ENCODE measurements around the gene PLPP4. TPM values are rescaled to one million over a fixed set of nuclear protein-coding genes. Genes with fewer than 3 reads are reported as not detected.
A peak's percentile ranks its signal among the peaks of the same experiment; 100 is the strongest.

PLPP4 gene
- total RNA-seq, 8 experiments from 2014 or later: 0.23 to 11.9 (median 0.62) TPM

GRCh38 chr10:120600871-120601649 is 144.0 kb downstream of the PLPP4 start:
- WGBS, 10 experiments: 47 to 92% (median 80%) methylated on average over 2 to 11 of the region's 12 CpGs; no CpG with 5 or more reads in 3 of the 10 experiments
- in situ Hi-C loops (cut with MboI; ENCODE audit: low pct_unique_long_range_greater_than_20kb in 2 of 9, low sequenced_read_pairs in 9 of 9, unreplicated experiment in 9 of 9): no loop called here
- H3K4me1 ChIP-seq (replicated peaks in 1 of 2): no peaks in the 10 kb centered on the region
- ATAC-seq (replicated peaks in 6 of 8): peak in 6 of 8 experiments; percentile 44 to 94 (median 71)
- H3K27ac ChIP-seq: no peak overlapping the region
- no peak overlapping the region for H3K4me3 ChIP-seq

- no peak for ATAC-seq (replicated peaks in 6 of 8)
- no peak overlapping the region for H3K27ac ChIP-seq
- no peak overlapping the region for H3K4me3 ChIP-seq
- in situ Hi-C loops (cut with MboI; ENCODE audit: low pct_unique_long_range_greater_than_20kb in 2 of 9, low sequenced_read_pairs in 9 of 9, unreplicated experiment in 9 of 9): no loop called here
- no peaks in the 10 kb centered on the region for H3K4me1 ChIP-seq (replicated peaks in 1 of 2)
- WGBS, 10 experiments: 29 to 100% (median 83%) methylated on average over 1 to 2 of the region's 2 CpGs; no CpG with 5 or more reads in 5 of the 10 experiments
Observed at GRCh38 chr10:120601999-120602398, 145.0 kb downstream of the PLPP4 start.

GRCh38 chr10:120605410-120605809 is 148.4 kb downstream of the PLPP4 start:
- peak in 3 of 8 experiments; percentile 66 to 70 (median 68) for ATAC-seq (replicated peaks in 6 of 8)
- Histone ChIP-seq H3K4me1 (replicated peaks in 1 of 2) (no peaks in the 10 kb centered on the region), H3K4me3 (no peak overlapping the region), H3K27ac (no peak overlapping the region)
- in situ Hi-C loops (cut with MboI; ENCODE audit: low pct_unique_long_range_greater_than_20kb in 2 of 9, low sequenced_read_pairs in 9 of 9, unreplicated experiment in 9 of 9): no loop called here
- 31 to 95% (median 40%) methylated on average over 1 to 3 of the region's 3 CpGs; no CpG with 5 or more reads in 1 of the 10 experiments for WGBS, 10 experiments

- no peak for ATAC-seq (replicated peaks in 6 of 8)
- Histone ChIP-seq H3K27ac (no peak overlapping the region), H3K4me1 (replicated peaks in 1 of 2) (no peaks in the 10 kb centered on the region), H3K4me3 (no peak overlapping the region)
- 49 to 98% (median 76%) methylated on average over 1 to 5 of the region's 5 CpGs for WGBS, 10 experiments
- in situ Hi-C loops (cut with MboI; ENCODE audit: low pct_unique_long_range_greater_than_20kb in 2 of 9, low sequenced_read_pairs in 9 of 9, unreplicated experiment in 9 of 9): no loop called here
Observed at GRCh38 chr10:120606051-120606764, 149.2 kb downstream of the PLPP4 start.

GRCh38 chr10:120607016-120607709 is 150.1 kb downstream of the PLPP4 start:
- Histone ChIP-seq H3K4me1 (replicated peaks in 1 of 2) (no peaks in the 10 kb centered on the region), H3K27ac (no peak overlapping the region), H3K4me3 (no peak overlapping the region)
- 0 to 100% (median 82%) methylated on average over 1 to 2 of the region's 2 CpGs; no CpG with 5 or more reads in 3 of the 10 experiments for WGBS, 10 experiments
- peak in 3 of 8 experiments; percentile 9 to 67 (median 53) for ATAC-seq (replicated peaks in 6 of 8)
- in situ Hi-C loops (cut with MboI; ENCODE audit: low pct_unique_long_range_greater_than_20kb in 2 of 9, low sequenced_read_pairs in 9 of 9, unreplicated experiment in 9 of 9): no loop called here

- no peak overlapping the region for H3K4me3 ChIP-seq
- peak in 2 of 8 experiments; percentile 71 to 81 for ATAC-seq (replicated peaks in 6 of 8)
- 28 to 100% (median 88%) methylated on average over 2 to 5 of the region's 5 CpGs for WGBS, 10 experiments
- no peaks in the 10 kb centered on the region for H3K4me1 ChIP-seq (replicated peaks in 1 of 2)
- H3K27ac ChIP-seq: no peak overlapping the region
- in situ Hi-C loops (cut with MboI; ENCODE audit: low pct_unique_long_range_greater_than_20kb in 2 of 9, low sequenced_read_pairs in 9 of 9, unreplicated experiment in 9 of 9): no loop called here
Observed at GRCh38 chr10:120607710-120608703, 151.0 kb downstream of the PLPP4 start.

GRCh38 chr10:120609006-120609405 is 152.0 kb downstream of the PLPP4 start:
- in situ Hi-C loops (cut with MboI; ENCODE audit: low pct_unique_long_range_greater_than_20kb in 2 of 9, low sequenced_read_pairs in 9 of 9, unreplicated experiment in 9 of 9): no loop called here
- whole genome bisulfite sequencing, 10 experiments: 0 to 100% (median 74%) methylated on average over 1 to 5 of the region's 5 CpGs
- H3K4me3 ChIP-seq: no peak overlapping the region
- H3K27ac ChIP-seq: no peak overlapping the region
- ATAC-seq (replicated peaks in 6 of 8): peak in 2 of 8 experiments; percentile 59 to 69
- no peaks in the 10 kb centered on the region for H3K4me1 ChIP-seq (replicated peaks in 1 of 2)

GRCh38 chr10:120610791-120611190 is 153.8 kb downstream of the PLPP4 start:
- Histone ChIP-seq H3K4me3 (no peak overlapping the region), H3K27ac (no peak overlapping the region), H3K4me1 (replicated peaks in 1 of 2) (no peaks in the 10 kb centered on the region)
- peak in 1 of 8 experiments; percentile 20 for ATAC-seq (replicated peaks in 6 of 8)
- in situ Hi-C loops (cut with MboI; ENCODE audit: low pct_unique_long_range_greater_than_20kb in 2 of 9, low sequenced_read_pairs in 9 of 9, unreplicated experiment in 9 of 9): no loop called here

- Histone ChIP-seq H3K4me3 (no peak overlapping the region), H3K27ac (no peak overlapping the region), H3K4me1 (replicated peaks in 1 of 2) (no peaks in the 10 kb centered on the region)
- WGBS, 10 experiments: 10 to 100% (median 67%) methylated on average over 1 to 2 of the region's 2 CpGs; no CpG with 5 or more reads in 4 of the 10 experiments
- ATAC-seq (replicated peaks in 6 of 8): peak in 2 of 8 experiments; percentile 11 to 31
- in situ Hi-C loops (cut with MboI; ENCODE audit: low pct_unique_long_range_greater_than_20kb in 2 of 9, low sequenced_read_pairs in 9 of 9, unreplicated experiment in 9 of 9): no loop called here
Observed at GRCh38 chr10:120612756-120613155, 155.7 kb downstream of the PLPP4 start.

- in situ Hi-C loops (cut with MboI; ENCODE audit: low pct_unique_long_range_greater_than_20kb in 2 of 9, low sequenced_read_pairs in 9 of 9, unreplicated experiment in 9 of 9): no loop called here
- Histone ChIP-seq H3K4me3 (no peak overlapping the region), H3K27ac (no peak overlapping the region), H3K4me1 (replicated peaks in 1 of 2) (no peaks in the 10 kb centered on the region)
- 10 to 100% (median 59%) methylated on average over 1 to 3 of the region's 3 CpGs; no CpG with 5 or more reads in 1 of the 10 experiments for WGBS, 10 experiments
- peak in 4 of 8 experiments; percentile 17 to 84 (median 76) for ATAC-seq (replicated peaks in 6 of 8)
Observed at GRCh38 chr10:120613180-120613579, 156.2 kb downstream of the PLPP4 start.

- no peaks in the 10 kb centered on the region for H3K4me1 ChIP-seq (replicated peaks in 1 of 2)
- in situ Hi-C loops (cut with MboI; ENCODE audit: low pct_unique_long_range_greater_than_20kb in 2 of 9, low sequenced_read_pairs in 9 of 9, unreplicated experiment in 9 of 9): no loop called here
- ATAC-seq (replicated peaks in 6 of 8): peak in 3 of 8 experiments; percentile 57 to 74 (median 67)
- H3K4me3 ChIP-seq: no peak overlapping the region
- H3K27ac ChIP-seq: no peak overlapping the region
Observed at GRCh38 chr10:120614680-120615079, 157.7 kb downstream of the PLPP4 start.

- H3K4me3 ChIP-seq: no peak overlapping the region
- 7 to 92% (median 43%) methylated on average over 2 to 3 of the region's 3 CpGs; no CpG with 5 or more reads in 1 of the 10 experiments for WGBS, 10 experiments
- no peaks in the 10 kb centered on the region for H3K4me1 ChIP-seq (replicated peaks in 1 of 2)
- in situ Hi-C loops (cut with MboI; ENCODE audit: low pct_unique_long_range_greater_than_20kb in 2 of 9, low sequenced_read_pairs in 9 of 9, unreplicated experiment in 9 of 9): no loop called here
- no peak overlapping the region for H3K27ac ChIP-seq
- no peak for ATAC-seq (replicated peaks in 6 of 8)
Observed at GRCh38 chr10:120616311-120616911, 159.4 kb downstream of the PLPP4 start.

Data from motor neuron (in vitro differentiated cells).